Measurements from ENCODE around the gene RNMT. TPM values are rescaled to one million over a fixed set of nuclear protein-coding genes. Genes with fewer than 3 reads are reported as not detected.

RNMT gene
- 21.7 TPM in 2 replicates for total RNA-seq

GRCh38 chr18:13726232-13726971, at the start of gene RNMT, which contains the start of gene FAM210A:
TSS of gene RNMT (plus strand) at chr18:13726673. CDS start at chr18:13731518, 4,845 bp downstream.
TSS of gene FAM210A (minus strand) at chr18:13726558. CDS start at chr18:13682077, 44,481 bp downstream.

Other genes starting within 250 kb of the RNMT start
- 21.2 and 22.3 TPM in 2 replicates for gene FAM210A, start 115 bp upstream of the RNMT start, total RNA-seq
- not detected in 2 replicates for gene MC5R, start 97.5 kb downstream of the RNMT start, total RNA-seq
- not detected in 2 replicates for gene MC2R, start 188.9 kb downstream of the RNMT start, total RNA-seq

Measured in dermis lymphatic vessel endothelial cell (primary cell).